CD4-positive, alpha-beta T cell treated with Interleukin-17A for 4 hours (primary cell): ENCODE results near the gene SAMMSON.

Source experiments
- DNase-seq: peaks from one replicate; pipeline ENCODE4 v3.0.0-alpha.2; 2020; ENCODE audit warnings: mixed read lengths

The SAMMSON gene

GRCh38 chr3:69999140-70000027, at the start of gene SAMMSON:
TSS of gene SAMMSON (plus strand) at chr3:69999733.
- DNase-seq = no peak

- DNase-seq = no peak
Measured at GRCh38 chr3:69951616-69952015, 47.9 kb upstream of the SAMMSON start.

GRCh38 chr3:69959581-69959980, 40.0 kb upstream of the SAMMSON start:
- DNase-seq = no peak

- DNase-seq = no peak
Measured at GRCh38 chr3:69961706-69962439, 37.7 kb upstream of the SAMMSON start.

GRCh38 chr3:69963643-69964042, 35.9 kb upstream of the SAMMSON start:
- DNase-seq = no peak

- DNase-seq = no peak
Measured at GRCh38 chr3:69967156-69967555, 32.4 kb upstream of the SAMMSON start.

DNA sequence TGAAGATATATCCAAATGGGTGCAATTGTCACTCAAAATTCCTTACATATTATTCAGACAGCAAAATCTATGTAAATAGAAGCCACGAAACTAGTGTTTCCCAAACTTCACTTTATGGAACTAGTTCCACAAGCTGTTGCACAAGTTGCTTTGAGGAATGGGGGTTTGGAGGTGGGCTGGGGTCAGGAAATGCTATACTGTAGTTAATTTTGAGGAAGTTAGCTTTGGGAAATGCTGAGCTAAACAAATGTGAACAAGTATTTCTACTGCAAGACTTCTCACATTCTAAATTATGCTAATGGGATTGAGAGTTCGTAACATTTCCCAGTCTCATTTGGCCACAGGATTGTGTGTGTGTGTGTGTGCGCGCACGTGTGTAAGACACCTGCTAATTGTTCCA, 28.7 kb upstream of the SAMMSON start:
- no peak for DNase-seq

- no peak for DNase-seq
Measured at GRCh38 chr3:69972672-69973071, 26.9 kb upstream of the SAMMSON start.

DNA sequence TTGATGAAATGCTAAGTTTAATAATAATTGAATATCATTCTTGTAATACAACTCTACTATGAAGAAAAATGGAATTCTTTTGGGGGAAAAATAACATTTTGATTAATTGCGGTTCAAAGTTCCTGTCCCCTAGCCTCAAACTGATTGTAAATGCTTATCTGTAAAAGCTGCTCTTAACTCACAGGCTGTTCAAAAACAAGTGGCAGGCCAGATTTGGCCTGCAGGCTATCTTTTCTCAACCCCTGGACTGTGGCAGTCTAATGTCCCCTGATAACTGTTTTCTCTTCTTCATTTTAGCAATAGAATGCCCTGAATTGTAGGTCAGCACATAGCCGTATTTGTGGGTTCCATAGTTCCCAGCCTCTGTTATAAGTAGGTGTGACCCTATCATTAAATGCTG, 23.5 kb upstream of the SAMMSON start:
- DNase-seq = no peak

GRCh38 chr3:69983546-69984265, 15.8 kb upstream of the SAMMSON start:
- DNase-seq = no peak

DNA sequence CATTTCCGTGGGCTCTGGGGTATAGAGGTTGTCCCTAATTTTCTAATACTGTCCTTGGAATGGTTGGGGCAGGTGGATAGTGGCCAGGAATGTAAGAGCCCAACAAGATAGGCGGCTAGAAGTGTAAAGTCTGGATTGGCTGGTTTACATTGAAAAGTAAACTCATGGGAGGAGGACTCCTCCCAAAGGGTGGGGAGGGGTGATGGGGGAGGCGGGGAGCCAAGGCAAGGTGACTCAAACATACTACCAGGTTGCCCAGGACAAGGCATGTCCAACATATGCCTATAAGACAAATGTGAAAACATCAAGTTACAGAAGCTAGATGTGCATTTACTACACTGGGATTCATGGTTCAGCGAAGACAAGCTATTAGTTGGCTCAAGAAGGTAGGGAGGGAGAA, 14.3 kb upstream of the SAMMSON start:
- DNase-seq = no peak

GRCh38 chr3:69986419-69986818, 13.1 kb upstream of the SAMMSON start:
- DNase-seq = no peak

DNA sequence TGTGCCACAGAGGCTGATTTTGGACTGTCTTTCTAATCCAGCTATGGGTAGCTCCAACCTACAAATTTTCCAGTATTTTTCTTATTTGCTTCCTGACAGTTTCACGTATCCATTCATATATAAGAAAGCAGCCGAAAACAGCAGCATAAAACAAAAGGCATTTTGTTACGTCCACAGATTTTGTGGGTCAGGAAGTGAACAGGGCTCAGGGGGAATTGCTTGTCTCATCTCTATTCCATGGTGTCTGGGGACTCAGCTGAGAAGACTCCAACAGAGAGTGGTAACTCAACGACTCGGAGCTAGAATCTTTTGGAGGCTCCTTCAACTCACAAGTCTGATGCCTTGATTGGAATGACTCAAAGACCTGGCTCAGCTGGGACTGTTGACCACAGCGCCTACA, 11.7 kb upstream of the SAMMSON start:
- DNase-seq = no peak

DNA sequence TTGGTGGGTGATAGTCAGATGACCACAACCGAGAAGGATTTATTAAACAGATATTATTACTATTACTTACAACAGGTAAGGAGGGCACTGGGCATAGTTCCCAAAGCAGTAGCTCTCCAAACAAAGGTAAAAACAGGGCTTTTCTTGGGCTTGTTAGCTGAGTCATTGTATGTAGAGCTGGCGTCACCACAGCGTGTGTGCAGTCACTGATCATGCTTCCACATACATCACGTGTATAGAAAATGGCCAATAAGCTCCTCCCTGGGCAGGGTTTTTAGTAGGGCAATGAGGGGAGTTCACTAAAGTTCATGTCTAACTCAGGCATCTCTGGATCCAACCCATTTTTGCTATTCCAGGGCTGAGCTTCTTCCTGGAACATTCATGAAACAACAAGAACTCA, 5.8 kb upstream of the SAMMSON start:
- no peak for DNase-seq

DNA sequence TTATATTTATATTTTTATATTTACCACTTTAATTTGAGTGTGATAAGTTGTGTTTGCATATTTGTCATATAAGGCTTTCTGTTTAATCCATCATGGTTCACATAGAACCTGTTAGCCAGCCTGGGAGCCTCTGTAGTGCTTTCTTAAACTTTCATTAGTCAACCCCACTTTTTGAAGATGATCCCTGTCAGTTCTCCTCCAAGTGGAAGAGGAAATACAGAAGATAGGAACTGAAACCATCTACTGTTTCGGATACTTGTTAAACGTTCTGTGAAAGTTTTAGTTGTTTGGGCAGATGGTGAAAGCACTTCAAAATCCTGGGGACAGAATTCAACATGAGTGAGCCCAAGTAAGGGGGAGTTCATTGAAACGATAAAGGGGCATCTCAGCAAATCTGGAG, 4.6 kb upstream of the SAMMSON start:
- DNase-seq = no peak

- DNase-seq = no peak
Measured at GRCh38 chr3:69997631-69998307, 1.8 kb upstream of the SAMMSON start.

- DNase-seq = no peak
Measured at GRCh38 chr3:69998759-69999139, 784 bp upstream of the SAMMSON start.

- DNase-seq = no peak
Measured at GRCh38 chr3:70000028-70000410, 486 bp downstream of the SAMMSON start.

GRCh38 chr3:70000563-70001081, 1.1 kb downstream of the SAMMSON start:
- no peak for DNase-seq

GRCh38 chr3:70003119-70003518, 3.6 kb downstream of the SAMMSON start:
- DNase-seq = no peak

DNA sequence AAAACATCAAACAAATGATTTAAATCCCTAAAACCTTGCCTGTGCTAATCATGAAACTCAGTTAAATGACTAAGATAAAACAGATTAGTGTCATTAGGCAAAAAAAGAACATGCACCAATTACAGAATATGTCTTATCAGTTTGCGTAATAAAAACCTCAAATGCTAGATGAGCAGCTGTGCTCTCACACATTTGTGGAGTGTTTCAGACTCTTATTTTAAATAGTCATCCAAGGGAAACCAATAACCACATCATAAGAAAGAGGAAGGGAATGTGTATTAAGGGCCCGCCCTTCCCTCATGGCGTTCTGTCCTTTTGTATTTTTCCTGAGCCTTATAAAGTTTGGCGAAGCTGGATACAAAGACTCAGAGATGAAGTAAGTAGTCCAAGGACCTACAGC, 6.6 kb downstream of the SAMMSON start:
- DNase-seq = no peak

- DNase-seq = no peak
Measured at GRCh38 chr3:70010346-70010745, 10.8 kb downstream of the SAMMSON start.

DNA sequence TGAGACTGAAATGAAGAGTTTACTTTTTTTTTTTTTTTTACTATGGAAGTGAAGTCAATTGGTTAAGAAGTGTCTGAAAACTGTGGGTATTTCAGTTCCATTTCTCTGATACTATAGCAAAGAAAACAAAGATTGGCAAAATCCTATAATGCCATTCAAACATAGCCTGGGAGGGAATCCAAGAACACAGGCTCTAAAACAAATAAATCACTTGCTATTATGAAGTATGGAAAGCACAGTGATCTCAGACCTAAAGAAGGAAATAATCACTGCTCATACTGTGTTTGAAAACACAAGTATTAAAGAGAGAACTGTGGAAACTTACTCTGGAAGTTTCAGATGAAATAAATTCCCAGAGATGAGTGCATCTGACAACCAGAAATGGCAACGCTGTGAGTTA, 12.0 kb downstream of the SAMMSON start:
- DNase-seq = no peak
